HepG2 (cell line): Measurements from ENCODE around the gene M1AP. TPM values are rescaled to one million over a fixed set of nuclear protein-coding genes. Genes with fewer than 3 reads are reported as not detected.
A peak's percentile ranks its signal among the peaks of the same experiment; 100 is the strongest.

Source experiments
- ATF3 ChIP-seq: sonication (generic); formaldehyde crosslinking; IDR thresholded peaks from 2 replicates; pipeline ENCODE4 v1.4.0; 2020; ENCODE audit warnings: missing genetic modification reagents
- ATRX ChIP-seq: sonication (generic); formaldehyde crosslinking; IDR thresholded peaks from 2 replicates; pipeline ENCODE4 v1.4.0; 2020; ENCODE audit warnings: missing genetic modification reagents, borderline replicate concordance
- BCL6 ChIP-seq: IDR thresholded peaks from 2 replicates; pipeline ENCODE4 v1.6.1; 2016; ENCODE audit warnings: missing genetic modification reagents, missing compliant biosample characterization
- DMTF1 ChIP-seq: sonication (generic); formaldehyde crosslinking; IDR thresholded peaks from 2 replicates; pipeline ENCODE4 v1.4.0; 2020; ENCODE audit warnings: mild to moderate bottlenecking, missing genetic modification reagents
- HDAC1 ChIP-seq: sonication (generic); formaldehyde crosslinking; IDR thresholded peaks from 2 replicates; pipeline ENCODE4 v1.5.1; 2020; ENCODE audit warnings: mild to moderate bottlenecking, missing genetic modification reagents
- KDM1A ChIP-seq: IDR thresholded peaks from 2 replicates; pipeline ENCODE4 v1.6.1; 2016; ENCODE audit warnings: missing compliant biosample characterization
- MXD3 ChIP-seq: IDR thresholded peaks from 2 replicates; pipeline ENCODE4 v1.6.1; 2016; ENCODE audit warnings: mild to moderate bottlenecking, missing biosample characterization, missing genetic modification reagents
- MYPOP ChIP-seq: sonication (generic); formaldehyde crosslinking; IDR thresholded peaks from 2 replicates; pipeline ENCODE4 v1.8.1; 2023; ENCODE audit warnings: mild to moderate bottlenecking, moderate library complexity, missing genetic modification reagents
- NAIF1 ChIP-seq: sonication (generic); formaldehyde crosslinking; IDR thresholded peaks from 2 replicates; pipeline ENCODE4 v1.5.0; 2020; ENCODE audit warnings: mild to moderate bottlenecking, missing genetic modification reagents, borderline replicate concordance
- NKX3-1 ChIP-seq: sonication (generic); formaldehyde crosslinking; IDR thresholded peaks from 2 replicates; pipeline ENCODE4 v1.5.0; 2020; ENCODE audit warnings: missing genetic modification reagents
- POGK ChIP-seq: sonication (generic); formaldehyde crosslinking; conservative IDR thresholded peaks from 2 replicates; pipeline ENCODE4 v1.8.0; 2022; ENCODE audit warnings: mild to moderate bottlenecking, moderate library complexity, missing genetic modification reagents
- POLR2G ChIP-seq: fragments of 200-400 bp; formaldehyde crosslinking; IDR thresholded peaks from 2 replicates; pipeline ENCODE4 v1.6.1; 2018; ENCODE audit warnings: mild to moderate bottlenecking, low read depth, low read length, moderate library complexity
- TCF7L2 ChIP-seq: IDR thresholded peaks from 2 replicates; pipeline ENCODE4 v1.6.1; 2011; ENCODE audit warnings: mild to moderate bottlenecking, low read depth, low read length, moderate library complexity
- ZFY ChIP-seq: sonication (generic); formaldehyde crosslinking; IDR thresholded peaks from 2 replicates; pipeline ENCODE4 v1.4.0; 2020; ENCODE audit warnings: missing genetic modification reagents
- ZMYM4 ChIP-seq: sonication (generic); formaldehyde crosslinking; IDR thresholded peaks from 2 replicates; pipeline ENCODE4 v1.8.1; 2023; ENCODE audit warnings: mild to moderate bottlenecking, missing genetic modification reagents
- ZNF253 ChIP-seq: sonication (generic); formaldehyde crosslinking; IDR thresholded peaks from 2 replicates; pipeline ENCODE4 v1.8.0; 2022; ENCODE audit warnings: mild to moderate bottlenecking, missing genetic modification reagents, borderline replicate concordance
- ZNF350 ChIP-seq: sonication (generic); formaldehyde crosslinking; IDR thresholded peaks from 2 replicates; pipeline ENCODE4 v1.4.0; 2020; ENCODE audit warnings: mild to moderate bottlenecking, low read depth, missing genetic modification reagents, borderline replicate concordance
- polyA plus RNA-seq, 8 experiments: library from polyadenylated mRNA; depleted of rRNA in 3 of 8; stranded (reverse) in 7 of 8; unstranded in 1 of 8; fragments of >200 nt; fragmentation: Illumina TruSeq in 4 of 8; extraction: Trizol in 4 of 8; gene quantifications; 2 replicates each; pipeline versions ENCODE4 v1.2.1 to v1.2.3, GENCODE V29; 2011 to 2016; ENCODE audit warnings: low read depth in 4 of 8, missing spikeins in 1 of 8, mixed read lengths in 1 of 8; ENCODE audit not compliant: insufficient read depth in 1 of 8
- total RNA-seq, 5 experiments: library from RNA; depleted of rRNA; stranded (reverse); fragments of >200 nt; fragmentation: Illumina TruSeq; extraction: Trizol; gene quantifications; 2 replicates each; pipeline ENCODE4 v1.2.3, GENCODE V29; 2016; ENCODE audit warnings: low read depth in 1 of 5
- TF ChIP-seq, protein P1 (sequence below): sonication (generic); formaldehyde crosslinking; IDR thresholded peaks from 2 replicates; pipeline ENCODE4 v1.5.0; 2020; ENCODE audit warnings: missing genetic modification reagents
- TF ChIP-seq, protein P2 (sequence below): sonication (generic); formaldehyde crosslinking; IDR thresholded peaks from 2 replicates; pipeline ENCODE4 v1.8.1; 2023; ENCODE audit warnings: mild to moderate bottlenecking, inconsistent platforms, moderate library complexity, missing genetic modification reagents, borderline replicate concordance

The M1AP gene
- total and polyA plus RNA-seq, 2 of the 13 experiments (the other 11 are each of a cell fraction or from before 2014, with no cell fraction given): not detected

DNA sequence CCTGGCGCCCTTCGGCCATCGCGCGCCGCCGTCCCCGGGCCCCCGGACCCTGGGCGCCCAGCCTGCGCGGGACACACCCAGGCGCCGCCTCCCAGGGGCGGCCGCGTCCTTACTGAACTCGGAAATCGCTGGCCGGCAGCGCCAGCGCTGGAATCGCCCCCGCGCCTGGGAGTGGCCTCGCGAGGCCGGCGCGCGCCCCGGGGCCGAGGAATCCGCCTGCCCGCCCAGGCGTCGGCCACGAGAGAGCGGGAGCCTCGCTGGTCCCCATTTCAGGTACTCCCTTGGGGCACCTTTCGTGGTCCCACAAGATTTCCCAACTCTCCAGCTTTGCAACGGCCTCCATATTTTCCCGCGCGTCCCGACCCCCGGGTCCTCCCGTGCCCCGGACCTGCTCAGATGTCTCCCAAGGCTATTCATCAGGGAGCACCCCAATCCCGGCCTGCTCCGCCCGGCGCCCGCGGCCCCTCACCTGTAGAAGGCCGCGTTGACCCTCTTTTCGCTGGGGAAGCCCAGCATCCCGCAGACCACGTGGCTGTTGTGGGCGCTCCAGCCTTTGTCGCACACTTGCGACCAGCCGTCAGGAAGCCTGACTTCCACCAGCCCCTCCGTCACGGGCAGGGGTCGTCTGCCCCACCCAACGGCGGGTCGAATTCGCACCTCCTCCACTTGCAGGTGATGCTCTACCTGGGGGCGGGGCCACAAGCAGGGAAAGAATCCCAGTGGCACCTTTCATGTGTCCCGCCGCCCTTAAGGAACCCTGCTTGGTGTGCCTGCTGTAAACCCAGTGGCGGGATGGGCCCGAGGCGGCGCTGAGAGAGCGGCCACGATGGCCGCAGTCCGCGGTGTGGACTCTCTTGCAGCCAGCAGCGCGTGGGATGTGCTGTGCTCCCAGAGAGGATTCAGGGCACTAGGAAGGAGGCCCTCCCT, 99.0 kb downstream of the M1AP start (continued):
- no peak for TF ChIP-seq DMTF1 (CRISPR knock-in tag)
- no peak for TF ChIP-seq ATF3 (CRISPR knock-in tag)
- TF ChIP-seq HDAC1 (CRISPR knock-in tag): peak; percentile 33
- peak; percentile 66 for TF ChIP-seq POLR2G
- no peak for TF ChIP-seq TCF7L2
- TF ChIP-seq ZNF253: 0 out of 2 replicates have a peak, but pooled peaks have one; percentile 42
- peak; percentile 44; the same call in 1 of the 2 replicates for TF ChIP-seq MXD3
- TF ChIP-seq, protein P1, sequence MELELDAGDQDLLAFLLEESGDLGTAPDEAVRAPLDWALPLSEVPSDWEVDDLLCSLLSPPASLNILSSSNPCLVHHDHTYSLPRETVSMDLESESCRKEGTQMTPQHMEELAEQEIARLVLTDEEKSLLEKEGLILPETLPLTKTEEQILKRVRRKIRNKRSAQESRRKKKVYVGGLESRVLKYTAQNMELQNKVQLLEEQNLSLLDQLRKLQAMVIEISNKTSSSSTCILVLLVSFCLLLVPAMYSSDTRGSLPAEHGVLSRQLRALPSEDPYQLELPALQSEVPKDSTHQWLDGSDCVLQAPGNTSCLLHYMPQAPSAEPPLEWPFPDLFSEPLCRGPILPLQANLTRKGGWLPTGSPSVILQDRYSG (CRISPR knock-in tag): no peak
- no peak for TF ChIP-seq POGK (CRISPR knock-in tag)
- 0 out of 2 replicates have a peak, but pooled peaks have one; percentile 5 for TF ChIP-seq BCL6
- TF ChIP-seq ZFY: peak; percentile 63
- 0 out of 2 replicates have a peak, but pooled peaks have one; percentile 44 for TF ChIP-seq NKX3-1 (CRISPR knock-in tag)
- no peak for TF ChIP-seq KDM1A (CRISPR knock-in tag)
- no peak for TF ChIP-seq ATRX (CRISPR knock-in tag)
- TF ChIP-seq ZNF350: no peak
- 0 out of 2 replicates have a peak, but pooled peaks have one; percentile 32 for TF ChIP-seq ZMYM4 (CRISPR knock-in tag)
- TF ChIP-seq, protein P2, sequence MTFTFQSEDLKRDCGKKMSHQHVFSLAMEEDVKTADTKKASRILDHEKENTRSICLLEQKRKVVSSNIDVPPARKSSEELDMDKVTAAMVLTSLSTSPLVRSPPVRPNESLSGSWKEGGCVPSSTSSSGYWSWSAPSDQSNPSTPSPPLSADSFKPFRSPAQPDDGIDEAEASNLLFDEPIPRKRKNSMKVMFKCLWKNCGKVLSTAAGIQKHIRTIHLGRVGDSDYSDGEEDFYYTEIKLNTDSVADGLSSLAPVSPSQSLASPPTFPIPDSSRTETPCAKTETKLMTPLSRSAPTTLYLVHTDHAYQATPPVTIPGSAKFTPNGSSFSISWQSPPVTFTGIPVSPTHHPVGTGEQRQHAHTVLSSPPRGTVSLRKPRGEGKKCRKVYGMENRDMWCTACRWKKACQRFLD (CRISPR knock-in tag): 0 out of 2 replicates have a peak, but pooled peaks have one; percentile 59
- TF ChIP-seq MYPOP (CRISPR knock-in tag): peak; percentile 82
- TF ChIP-seq NAIF1 (CRISPR knock-in tag): no peak
